Loucy (cell line): ENCODE data around the gene INPP5D.

Source experiments
- H2AFZ ChIP-seq: fragments of 200-600 bp; sonication (generic); 2 replicates; pipeline ENCODE4 v1.6.0; 2016; ENCODE audit warnings: antibody characterized with exemption, mild to moderate bottlenecking, low read length, moderate library complexity
- H3F3A ChIP-seq: fragments of 200-600 bp; 2 replicates; pipeline ENCODE4 v1.6.0; 2016; ENCODE audit warnings: antibody characterized with exemption, low read depth, mild to moderate bottlenecking
- H3K27me3 ChIP-seq: fragments of 200-600 bp; sonication (generic); 2 replicates; pipeline ENCODE4 v1.6.1; 2014; ENCODE audit warnings: low read length, mild to moderate bottlenecking; ENCODE audit not compliant: insufficient read depth, poor library complexity, severe bottlenecking
- H3K36me3 ChIP-seq: fragments of 200-600 bp; sonication (generic); 2 replicates; pipeline ENCODE4 v1.6.1; 2016; ENCODE audit warnings: low read length; ENCODE audit not compliant: insufficient read depth
- H3K4me1 ChIP-seq: fragments of 200-600 bp; sonication (generic); 2 replicates; pipeline ENCODE4 v1.5.1; 2014; ENCODE audit warnings: low read length, mild to moderate bottlenecking; ENCODE audit not compliant: insufficient read depth, poor library complexity, severe bottlenecking
- H3K4me2 ChIP-seq: fragments of 200-600 bp; sonication (generic); 2 replicates; pipeline ENCODE4 v1.6.0; 2014; ENCODE audit warnings: antibody characterized with exemption, low read length, low read depth, mild to moderate bottlenecking; ENCODE audit not compliant: poor library complexity, severe bottlenecking
- H3K4me3 ChIP-seq: fragments of 200-600 bp; sonication (generic); 2 replicates; pipeline ENCODE4 v1.5.1; 2014; ENCODE audit warnings: low read length, mild to moderate bottlenecking, mixed read lengths; ENCODE audit not compliant: poor library complexity, severe bottlenecking
- H3K79me2 ChIP-seq: fragments of 200-600 bp; sonication (generic); 2 replicates; pipeline ENCODE4 v1.6.1; 2014; ENCODE audit warnings: low read length; ENCODE audit not compliant: insufficient read depth
- H3K9ac ChIP-seq: fragments of 200-600 bp; sonication (generic); 2 replicates; pipeline ENCODE4 v1.6.0; 2014; ENCODE audit warnings: mild to moderate bottlenecking, low read depth, low read length, moderate library complexity; ENCODE audit not compliant: poor library complexity, severe bottlenecking
- H3K9me2 ChIP-seq: fragments of 200-600 bp; sonication (generic); replicated peaks from 2 replicates; pipeline ENCODE4 v1.6.1; 2016; ENCODE audit warnings: low read depth, low read length, mixed read lengths
- H3K9me3 ChIP-seq: fragments of 200-600 bp; sonication (generic); 2 replicates; pipeline ENCODE4 v1.6.1; 2014; ENCODE audit warnings: mild to moderate bottlenecking, antibody characterized with exemption, low read length, low read depth; ENCODE audit not compliant: insufficient read depth
- H4K20me1 ChIP-seq: fragments of 200-600 bp; sonication (generic); 2 replicates; pipeline ENCODE4 v1.6.0; 2014; ENCODE audit warnings: antibody characterized with exemption, low read length, mild to moderate bottlenecking; ENCODE audit not compliant: insufficient read depth, poor library complexity, severe bottlenecking
- CTCF ChIP-seq: fragments of 200-600 bp; sonication (generic); conservative IDR thresholded peaks from 2 replicates; pipeline ENCODE4 v1.5.1; 2014; ENCODE audit warnings: mild to moderate bottlenecking, antibody characterized with exemption, low read length
- EZH2phosphoT487 ChIP-seq: fragments of 200-600 bp; IDR thresholded peaks from 2 replicates; pipeline ENCODE4 v1.6.1; 2018; ENCODE audit warnings: antibody characterized with exemption, mild to moderate bottlenecking, moderate library complexity, borderline replicate concordance

The INPP5D gene

GRCh38 chr2:233226511-233227031, 166.4 kb downstream of the INPP5D start:
- Histone ChIP-seq H2AFZ (peak overlapping the region; percentile 47), H3K9me2 (no peaks in the 10 kb centered on the region), H3K9ac (no peak overlapping the region), H3K4me2 (peak overlapping the region; percentile 23), H3K9me3 (no peaks in the 10 kb centered on the region), H3K27me3 (no peaks in the 10 kb centered on the region), H3F3A (no peaks in the 10 kb centered on the region), H3K36me3 (no peaks in the 10 kb centered on the region), H3K4me1 (peaks cover 16% of the 10 kb centered on the region), H3K79me2 (no peaks in the 10 kb centered on the region), H3K4me3 (peak overlapping the region; percentile 5), H4K20me1 (no peaks in the 10 kb centered on the region)
- TF ChIP-seq EZH2phosphoT487 (no peak), CTCF (no peak)

DNA sequence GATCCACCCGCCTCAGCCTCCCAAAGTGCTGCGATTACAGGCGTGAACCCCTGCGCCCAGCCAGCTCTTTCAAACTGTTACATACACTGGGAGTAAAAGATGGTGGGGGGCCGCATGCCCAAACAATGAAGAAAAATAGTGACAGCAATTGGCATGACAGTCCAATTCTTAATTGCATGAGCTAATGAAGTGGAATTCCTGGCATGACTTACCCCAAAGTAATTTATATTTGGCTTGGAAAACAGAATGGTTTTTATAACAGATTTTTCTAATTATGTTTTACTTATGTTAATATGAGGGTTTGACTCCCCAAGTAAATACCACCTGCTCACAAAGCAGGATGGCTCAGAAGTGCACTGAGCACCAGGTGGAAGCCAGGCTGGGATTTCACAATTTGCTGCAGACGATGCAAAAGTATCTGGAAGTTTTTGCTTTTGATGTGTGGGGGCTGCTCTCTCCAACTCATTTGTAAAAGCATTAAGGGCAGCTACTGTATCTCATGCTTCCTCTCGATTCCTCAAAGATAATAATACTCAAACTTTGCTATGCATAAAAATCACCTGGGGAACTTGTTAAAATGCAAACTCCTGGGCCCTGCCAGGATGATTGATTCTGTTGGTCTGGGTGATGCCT, 167.3 kb downstream of the INPP5D start:
- Histone ChIP-seq H3K27me3 (no peaks in the 10 kb centered on the region), H4K20me1 (no peaks in the 10 kb centered on the region), H3K9ac (no peak overlapping the region), H3K4me1 (peaks cover 16% of the 10 kb centered on the region), H3F3A (no peaks in the 10 kb centered on the region), H3K4me3 (no peak overlapping the region), H3K4me2 (no peak overlapping the region), H3K79me2 (no peaks in the 10 kb centered on the region), H2AFZ (no peak overlapping the region), H3K9me2 (no peaks in the 10 kb centered on the region), H3K9me3 (no peaks in the 10 kb centered on the region), H3K36me3 (no peaks in the 10 kb centered on the region)
- TF ChIP-seq EZH2phosphoT487 = no peak
- TF ChIP-seq CTCF = no peak

GRCh38 chr2:233228376-233228775, 168.2 kb downstream of the INPP5D start:
- Histone ChIP-seq H3K4me3 (no peak overlapping the region), H3F3A (no peaks in the 10 kb centered on the region), H3K79me2 (no peaks in the 10 kb centered on the region), H3K27me3 (no peaks in the 10 kb centered on the region), H3K9me3 (no peaks in the 10 kb centered on the region), H3K4me2 (no peak overlapping the region), H3K9ac (no peak overlapping the region), H3K36me3 (no peaks in the 10 kb centered on the region), H4K20me1 (no peaks in the 10 kb centered on the region), H3K9me2 (no peaks in the 10 kb centered on the region), H2AFZ (no peak overlapping the region), H3K4me1 (peaks cover 16% of the 10 kb centered on the region)
- TF ChIP-seq CTCF (no peak), EZH2phosphoT487 (no peak)
